PC-9 (cell line): ENCODE results near the gene DLG2. TPM values are rescaled to one million over a fixed set of nuclear protein-coding genes. Genes with fewer than 3 reads are reported as not detected.

ENCODE experiments used
- BruUV-seq: library from RNA; stranded (reverse); fragments of 400-500 nt; replicated peaks from 2 replicates; lab custom pipeline; 2021; lab: Mats Ljungman, UMichigan
- CTCF ChIA-PET: fragments of 300-600 bp; sonication (Branson Sonifier 250); formaldehyde crosslinking; loops from one replicate; lab custom pipeline; 2022; ENCODE audit warnings: antibody characterized with exemption; lab: Charles Lee
- POLR2A ChIA-PET: fragments of 300-600 bp; sonication (Branson Sonifier 250); formaldehyde crosslinking; loops from one replicate; lab custom pipeline; 2022; ENCODE audit warnings: antibody characterized with exemption; ENCODE audit not compliant: unreplicated experiment; lab: Charles Lee
- DNase-seq, 2 experiments: peaks; one replicate each; pipeline versions ENCODE4 v3.0.0 to v3.0.0-alpha.2; 2015 to 2022; ENCODE audit warnings: mixed read lengths in 1 of 2
- H2AFZ ChIP-seq: fragments of 200-600 bp; sonication (generic); 2 replicates; pipeline ENCODE4 v1.8.1; 2017; ENCODE audit warnings: antibody characterized with exemption
- H3F3A ChIP-seq: fragments of 200-600 bp; sonication (generic); 2 replicates; pipeline ENCODE4 v1.8.1; 2017; ENCODE audit warnings: antibody characterized with exemption, mild to moderate bottlenecking, low read depth; ENCODE audit not compliant: insufficient read depth
- H3K27ac ChIP-seq: fragments of 200-600 bp; sonication (generic); 2 replicates; pipeline ENCODE4 v1.6.1; 2016; ENCODE audit warnings: mixed run types
- H3K27me3 ChIP-seq: fragments of 200-600 bp; sonication (generic); 2 replicates; pipeline ENCODE4 v1.6.1; 2016; ENCODE audit warnings: low read depth, mixed run types; ENCODE audit not compliant: insufficient read depth
- H3K36me3 ChIP-seq: fragments of 200-600 bp; sonication (generic); 2 replicates; pipeline ENCODE4 v1.6.1; 2016; ENCODE audit warnings: low read depth, mixed run types
- H3K4me1 ChIP-seq: fragments of 200-600 bp; sonication (generic); replicated peaks from 2 replicates; pipeline ENCODE4 v1.6.1; 2016; ENCODE audit warnings: mixed run types; ENCODE audit not compliant: insufficient read depth
- H3K4me2 ChIP-seq: fragments of 200-600 bp; sonication (generic); 2 replicates; pipeline ENCODE4 v1.6.1; 2017; ENCODE audit warnings: mixed run types
- H3K4me3 ChIP-seq: fragments of 200-600 bp; sonication (generic); 2 replicates; pipeline ENCODE4 v1.6.1; 2016; ENCODE audit warnings: mixed run types
- H3K79me2 ChIP-seq: fragments of 200-600 bp; sonication (generic); 2 replicates; pipeline ENCODE4 v1.6.1; 2017; ENCODE audit warnings: low read depth, mixed run types
- H3K9me2 ChIP-seq: fragments of 200-600 bp; sonication (generic); 2 replicates; pipeline ENCODE4 v1.8.1; 2017; ENCODE audit warnings: mild to moderate bottlenecking; ENCODE audit not compliant: insufficient read depth
- H3K9me3 ChIP-seq: fragments of 200-600 bp; sonication (generic); 2 replicates; pipeline ENCODE4 v1.8.1; 2016; ENCODE audit warnings: low read depth; ENCODE audit not compliant: insufficient read depth
- H4K20me1 ChIP-seq: fragments of 200-600 bp; sonication (generic); 2 replicates; pipeline ENCODE4 v1.8.1; 2017; ENCODE audit not compliant: insufficient read depth
- EZH2 ChIP-seq: fragments of 200-600 bp; sonication (generic); IDR thresholded peaks from 2 replicates; pipeline ENCODE4 v1.8.0; 2017; ENCODE audit warnings: antibody characterized with exemption, low read depth
- intact Hi-C: fragments of 100-400 bp; cut with micrococcal nuclease; formaldehyde crosslinking; loops from one replicate; pipeline ENCODE4 v1.10.0; 2022; ENCODE audit not compliant: unreplicated experiment
- total RNA-seq: library from RNA; stranded (reverse); gene quantifications from 2 replicates; pipeline ENCODE4 v1.2.3, GENCODE V29; 2021
- TF ChIP-seq, protein P1 (sequence below): fragments of 200-600 bp; sonication (generic); conservative IDR thresholded peaks from 2 replicates; pipeline ENCODE4 v1.6.1; 2017; ENCODE audit warnings: mixed run types, antibody characterized with exemption, mild to moderate bottlenecking, moderate library complexity

DLG2 gene
- total RNA-seq, 1 experiment from 2014 or later: 6.4 TPM

DNA sequence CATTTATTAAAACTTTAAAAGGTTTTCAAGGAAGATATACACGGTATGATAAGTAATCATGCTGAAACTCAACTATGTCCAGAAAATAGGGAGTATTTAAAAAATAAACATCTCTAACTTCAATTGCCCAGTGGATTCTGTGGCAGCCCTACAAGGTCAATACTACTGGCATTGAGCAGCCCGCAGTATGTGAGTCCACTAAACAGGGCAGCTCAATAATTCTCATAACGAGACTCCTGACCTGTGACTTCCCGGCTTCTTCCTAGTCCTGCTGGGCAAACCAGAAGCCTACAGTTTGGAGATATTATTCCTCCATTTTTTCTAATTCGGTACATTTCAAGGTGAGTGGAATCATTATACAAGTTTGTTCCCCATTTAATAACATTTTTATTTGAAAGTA lies 1760.5 kb downstream of the DLG2 start:
- H3F3A ChIP-seq: no peaks in the 10 kb centered on the region
- no peak for DNase-seq
- H3K27ac ChIP-seq: no peak overlapping the region
- no peak overlapping the region for H2AFZ ChIP-seq
- no peak overlapping the region for H3K4me2 ChIP-seq
- no peaks in the 10 kb centered on the region for H3K79me2 ChIP-seq
- H3K4me3 ChIP-seq: no peak overlapping the region
- no peaks in the 10 kb centered on the region for H3K36me3 ChIP-seq
- BruUV-seq: no TSS peak
- H3K27me3 ChIP-seq: no peaks in the 10 kb centered on the region
- H3K4me1 ChIP-seq: no peaks in the 10 kb centered on the region
- no peaks in the 10 kb centered on the region for H3K9me3 ChIP-seq
- TF ChIP-seq EZH2: no peak
- TF ChIP-seq, protein P1, sequence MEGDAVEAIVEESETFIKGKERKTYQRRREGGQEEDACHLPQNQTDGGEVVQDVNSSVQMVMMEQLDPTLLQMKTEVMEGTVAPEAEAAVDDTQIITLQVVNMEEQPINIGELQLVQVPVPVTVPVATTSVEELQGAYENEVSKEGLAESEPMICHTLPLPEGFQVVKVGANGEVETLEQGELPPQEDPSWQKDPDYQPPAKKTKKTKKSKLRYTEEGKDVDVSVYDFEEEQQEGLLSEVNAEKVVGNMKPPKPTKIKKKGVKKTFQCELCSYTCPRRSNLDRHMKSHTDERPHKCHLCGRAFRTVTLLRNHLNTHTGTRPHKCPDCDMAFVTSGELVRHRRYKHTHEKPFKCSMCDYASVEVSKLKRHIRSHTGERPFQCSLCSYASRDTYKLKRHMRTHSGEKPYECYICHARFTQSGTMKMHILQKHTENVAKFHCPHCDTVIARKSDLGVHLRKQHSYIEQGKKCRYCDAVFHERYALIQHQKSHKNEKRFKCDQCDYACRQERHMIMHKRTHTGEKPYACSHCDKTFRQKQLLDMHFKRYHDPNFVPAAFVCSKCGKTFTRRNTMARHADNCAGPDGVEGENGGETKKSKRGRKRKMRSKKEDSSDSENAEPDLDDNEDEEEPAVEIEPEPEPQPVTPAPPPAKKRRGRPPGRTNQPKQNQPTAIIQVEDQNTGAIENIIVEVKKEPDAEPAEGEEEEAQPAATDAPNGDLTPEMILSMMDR: no peak
- ChIA-PET CTCF (no interaction called here), POLR2A (no interaction called here)
- intact Hi-C loops: no loop called here
- H3K9me2 ChIP-seq: no peaks in the 10 kb centered on the region
- H4K20me1 ChIP-seq: no peaks in the 10 kb centered on the region

DNA sequence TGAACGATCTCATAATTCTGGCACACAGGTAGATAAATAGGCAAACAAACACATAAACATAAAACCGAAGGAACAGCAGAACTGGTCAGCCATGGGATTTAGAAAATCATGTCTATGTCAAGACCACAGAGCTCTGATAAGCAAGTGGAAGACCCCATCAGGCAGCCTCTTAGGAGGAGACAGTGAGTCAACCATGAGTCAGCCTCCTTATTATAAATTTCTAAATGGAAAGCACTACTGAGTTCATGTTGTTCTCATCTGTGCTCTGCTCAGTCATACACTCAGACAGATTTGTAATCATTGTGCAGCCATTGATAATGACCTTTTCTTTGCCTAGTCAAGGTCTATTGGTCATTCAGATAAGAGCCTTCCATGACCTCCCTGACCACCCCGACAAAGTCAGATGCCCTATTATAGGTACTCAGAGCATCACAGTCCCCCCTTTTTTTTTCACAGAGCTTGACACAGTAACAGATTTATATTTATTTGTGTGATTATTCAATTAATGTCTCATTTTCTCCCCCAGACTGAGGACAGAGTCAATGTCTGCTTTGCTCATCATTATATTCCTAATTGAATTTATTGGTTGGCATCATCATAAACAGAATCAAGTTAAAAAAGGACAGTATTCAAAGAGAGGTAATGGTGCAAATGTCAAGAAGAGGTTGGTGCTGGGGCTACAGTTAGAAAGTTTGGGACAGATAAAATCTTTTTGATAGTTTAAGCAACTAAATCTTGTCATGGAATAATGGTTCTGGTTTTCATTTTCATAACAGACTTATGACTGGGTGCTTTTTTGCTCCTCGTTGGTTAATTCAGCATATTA lies 1761.3 kb downstream of the DLG2 start:
- Histone ChIP-seq H3K36me3 (no peaks in the 10 kb centered on the region), H2AFZ (no peak overlapping the region), H3K4me3 (no peak overlapping the region), H3K9me3 (no peaks in the 10 kb centered on the region), H3K79me2 (no peaks in the 10 kb centered on the region), H3K4me1 (no peaks in the 10 kb centered on the region), H3K27me3 (no peaks in the 10 kb centered on the region), H4K20me1 (no peaks in the 10 kb centered on the region), H3K4me2 (no peak overlapping the region), H3K27ac (no peak overlapping the region), H3F3A (no peaks in the 10 kb centered on the region), H3K9me2 (no peaks in the 10 kb centered on the region)
- BruUV-seq: no TSS peak
- CTCF ChIA-PET: no interaction called here
- TF ChIP-seq EZH2: no peak
- TF ChIP-seq, protein P1: no peak
- intact Hi-C loops: no loop called here
- POLR2A ChIA-PET: no interaction called here
- no peak for DNase-seq

DNA sequence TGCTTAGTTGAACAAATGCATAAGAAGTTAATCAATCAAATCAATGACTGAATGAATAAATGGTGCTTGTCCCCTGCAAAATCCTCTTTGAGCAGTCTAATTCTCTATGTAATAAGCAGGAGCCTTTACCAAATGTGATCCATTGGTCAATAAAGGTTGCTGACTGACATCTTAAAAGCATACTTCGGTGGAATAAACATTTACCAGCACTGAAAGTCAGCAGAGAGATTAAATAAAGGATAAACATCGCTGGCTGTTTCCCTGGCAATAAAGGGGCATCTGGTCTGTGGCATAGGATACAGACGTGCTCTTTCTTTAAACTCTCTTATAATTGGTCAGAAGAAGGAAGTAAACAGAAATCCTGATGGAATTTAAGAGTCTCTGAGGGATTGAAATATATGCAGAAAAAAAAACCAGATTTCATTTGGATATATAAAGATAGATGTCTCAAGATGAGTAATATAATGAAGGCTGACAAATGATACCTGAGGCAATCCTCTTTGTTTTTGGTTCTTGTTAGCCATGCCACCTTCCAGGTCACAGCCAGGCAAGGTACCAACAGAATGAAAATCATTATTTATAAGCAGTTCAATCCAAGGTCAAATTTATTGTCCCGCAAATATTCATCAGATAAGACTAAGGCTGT lies 1762.6 kb downstream of the DLG2 start:
- no peaks in the 10 kb centered on the region for H3K27me3 ChIP-seq
- H3K9me3 ChIP-seq: no peaks in the 10 kb centered on the region
- H3K9me2 ChIP-seq: no peaks in the 10 kb centered on the region
- no peaks in the 10 kb centered on the region for H4K20me1 ChIP-seq
- no peaks in the 10 kb centered on the region for H3K79me2 ChIP-seq
- DNase-seq: no peak
- POLR2A ChIA-PET: no interaction called here
- no peaks in the 10 kb centered on the region for H3K4me1 ChIP-seq
- no peaks in the 10 kb centered on the region for H3F3A ChIP-seq
- BruUV-seq: no TSS peak
- no peaks in the 10 kb centered on the region for H3K36me3 ChIP-seq
- CTCF ChIA-PET: no interaction called here
- intact Hi-C loops: no loop called here
- TF ChIP-seq EZH2: no peak
- TF ChIP-seq, protein P1: no peak
- no peak overlapping the region for H3K4me2 ChIP-seq
- no peak overlapping the region for H3K27ac ChIP-seq
- H2AFZ ChIP-seq: no peak overlapping the region
- H3K4me3 ChIP-seq: no peak overlapping the region
